Neural cell (in vitro differentiated cells): ENCODE results near the gene EP400.

Source experiments
- CTCF ChIP-seq: fragments of 450-650 bp; IDR thresholded peaks from 2 replicates; pipeline ENCODE4 v1.5.1; 2014; ENCODE audit warnings: antibody characterized with exemption, mild to moderate bottlenecking, moderate library complexity; ENCODE audit not compliant: poor library complexity, severe bottlenecking
- EP300 ChIP-seq: fragments of 450-650 bp; conservative IDR thresholded peaks from 2 replicates; pipeline ENCODE4 v1.6.1; 2014; ENCODE audit warnings: antibody characterized with exemption, mild to moderate bottlenecking, moderate library complexity; ENCODE audit not compliant: poor library complexity, severe bottlenecking
- EZH2 ChIP-seq: fragments of 200-600, 300-800 bp; shearing (Covaris generic), sonication (generic); IDR thresholded peaks from 2 replicates; pipeline ENCODE4 v1.6.1; 2014; ENCODE audit warnings: antibody characterized with exemption, low read length, borderline replicate concordance, mild to moderate bottlenecking; ENCODE audit not compliant: insufficient read depth, poor library complexity, severe bottlenecking
- POLR2AphosphoS5 ChIP-seq: IDR thresholded peaks from 2 replicates; pipeline ENCODE4 v1.6.1; 2012
- RAD21 ChIP-seq: fragments of 450-650 bp; conservative IDR thresholded peaks from 2 replicates; pipeline ENCODE4 v1.6.1; 2014; ENCODE audit warnings: antibody characterized with exemption, mild to moderate bottlenecking, moderate library complexity
- REST ChIP-seq: IDR thresholded peaks from 2 replicates; pipeline ENCODE4 v1.6.1; 2012; ENCODE audit warnings: borderline replicate concordance
- SMC3 ChIP-seq: fragments of 450-650 bp; conservative IDR thresholded peaks from 2 replicates; pipeline ENCODE4 v1.6.1; 2014; ENCODE audit warnings: antibody characterized with exemption, mild to moderate bottlenecking, moderate library complexity; ENCODE audit not compliant: poor library complexity
- TAF1 ChIP-seq: IDR thresholded peaks from 2 replicates; pipeline ENCODE4 v1.6.1; 2012; ENCODE audit warnings: low read depth

- TF ChIP-seq POLR2AphosphoS5: no peak
- no peak for TF ChIP-seq EZH2
- no peak for TF ChIP-seq CTCF
- TF ChIP-seq REST: no peak
- no peak for TF ChIP-seq EP300
- TF ChIP-seq RAD21: no peak
- no peak for TF ChIP-seq SMC3
- no peak for TF ChIP-seq TAF1
Observed at GRCh38 chr12:132065609-132066344, 116.0 kb downstream of the EP400 start.
